K562 (cell line): ENCODE data around the gene SDK1. TPM values are rescaled to one million over a fixed set of nuclear protein-coding genes. Genes with fewer than 3 reads are reported as not detected.

Experiments
- ATAC-seq: fragments of 200-7000 bp; cut with Tn5 transposase; 3 replicates; pipeline ENCODE4 v1.9.1; 2020; ENCODE audit warnings: moderate library complexity
- BruUV-seq: library from RNA; stranded (reverse); fragments of 400-500 nt; replicated peaks from 2 replicates; lab custom pipeline; 2021; lab: Mats Ljungman, UMichigan
- CTCF ChIA-PET: fragments of 300-600 bp; formaldehyde crosslinking; extraction: SDS; loops from one replicate; lab custom pipeline; 2021; ENCODE audit warnings: low intra/inter-chr PET ratio; lab: Yijun Ruan, JAX
- POLR2A ChIA-PET: fragments of 300-600, 350-650 bp; sonication (Branson Sonifier 250); formaldehyde crosslinking; extraction: SDS; loops from one replicate; lab custom pipeline; 2021; ENCODE audit warnings: antibody characterized with exemption, inconsistent platforms; lab: Yijun Ruan, JAX
- DNase-seq, 4 experiments: peaks; one replicate each; pipeline versions ENCODE4 v3.0.0 to v3.0.0-alpha.2; 2011 to 2018; ENCODE audit warnings: low spot score in 3 of 4, mixed read lengths in 3 of 4; ENCODE audit errors: extremely low read depth in 1 of 4
- FAIRE-seq: peaks from 2 replicates; lab custom pipeline; 2011; peaks lifted over from hg19 to GRCh38; lab: Jason Lieb, UNC
- H2AFZ ChIP-seq: 2 replicates; pipeline ENCODE4 v1.6.0; 2011; ENCODE audit warnings: low read depth, low read length, control low read depth, inconsistent platforms
- H3K27ac ChIP-seq: fragments of 200-600 bp; 3 replicates; pipeline ENCODE4 v1.8.0; 2011; ENCODE audit warnings: low read depth, mild to moderate bottlenecking, control low read depth, inconsistent platforms, low read length, moderate library complexity, mixed read lengths; ENCODE audit errors: extremely low read depth
- H3K27me3 ChIP-seq, 2 experiments: fragments of 300-600 bp in 1 of 2; 2 replicates in 1 of 2; 3 replicates in 1 of 2; pipeline versions ENCODE4 v1.6.0 to v1.8.0; 2011; ENCODE audit warnings: inconsistent platforms in 2 of 2, low read length in 2 of 2, mild to moderate bottlenecking in 1 of 2, mixed read lengths in 1 of 2, moderate library complexity in 1 of 2; ENCODE audit not compliant: control insufficient read depth in 2 of 2, insufficient read depth in 2 of 2
- H3K36me3 ChIP-seq: fragments of 300-600 bp; 3 replicates; pipeline ENCODE4 v1.8.0; 2011; ENCODE audit warnings: mild to moderate bottlenecking, low read length, inconsistent platforms; ENCODE audit not compliant: control insufficient read depth, insufficient read depth
- H3K4me1 ChIP-seq, 2 experiments: fragments of 200-600 bp in 1 of 2; replicated peaks in 1 of 2; 2 replicates in 1 of 2; 3 replicates in 1 of 2; pipeline versions ENCODE4 v1.5.1 to v1.8.0; 2011; ENCODE audit warnings: inconsistent platforms in 2 of 2, low read length in 2 of 2, mild to moderate bottlenecking in 1 of 2, mixed read lengths in 1 of 2, moderate library complexity in 1 of 2; ENCODE audit not compliant: control insufficient read depth in 2 of 2, insufficient read depth in 2 of 2
- H3K4me2 ChIP-seq: 2 replicates; pipeline ENCODE4 v1.6.1; 2011; ENCODE audit warnings: low read length, control low read depth, inconsistent platforms, mixed read lengths; ENCODE audit not compliant: insufficient read depth
- H3K4me3 ChIP-seq: fragments of 200-600 bp; sonication (generic), shearing (Covaris generic); 2 replicates; pipeline ENCODE4 v1.5.1; 2016; ENCODE audit warnings: control low read depth, inconsistent platforms
- H3K79me2 ChIP-seq: fragments of 200-600 bp; 3 replicates; pipeline ENCODE4 v1.8.0; 2011; ENCODE audit warnings: low read length, inconsistent platforms; ENCODE audit not compliant: control insufficient read depth, insufficient read depth
- H3K9ac ChIP-seq, 2 experiments: 2 replicates each; pipeline versions ENCODE4 v1.6.0 to v1.6.1; 2011; ENCODE audit warnings: low read depth in 2 of 2, low read length in 2 of 2, control low read depth in 1 of 2, inconsistent platforms in 1 of 2, mild to moderate bottlenecking in 1 of 2, mixed read lengths in 1 of 2; ENCODE audit not compliant: insufficient read depth in 1 of 2
- H3K9me1 ChIP-seq: one replicate; pipeline ENCODE4 v1.6.0; 2011; ENCODE audit warnings: inconsistent platforms, mild to moderate bottlenecking, low read length, moderate library complexity; ENCODE audit not compliant: control insufficient read depth, insufficient read depth
- H3K9me3 ChIP-seq: replicated peaks from 2 replicates; pipeline ENCODE4 v1.5.1; 2011; ENCODE audit warnings: low read depth, low read length, inconsistent platforms; ENCODE audit not compliant: control insufficient read depth, insufficient read depth
- H4K20me1 ChIP-seq: replicated peaks from 2 replicates; pipeline ENCODE4 v1.6.1; 2011; ENCODE audit warnings: low read length, inconsistent platforms, mixed read lengths; ENCODE audit not compliant: control insufficient read depth, insufficient read depth
- CBFA2T2 ChIP-seq: fragments of 450-650 bp; conservative IDR thresholded peaks from 2 replicates; pipeline ENCODE4 v1.6.1; 2017; ENCODE audit warnings: mild to moderate bottlenecking
- CREM ChIP-seq: IDR thresholded peaks from 2 replicates; pipeline ENCODE4 v1.6.1; 2014; ENCODE audit warnings: antibody characterized with exemption, low read depth
- DPF2 ChIP-seq: fragments of 450-650 bp; IDR thresholded peaks from 2 replicates; pipeline ENCODE4 v1.6.1; 2016
- ERF ChIP-seq: fragments of 450-650 bp; formaldehyde crosslinking; IDR thresholded peaks from 2 replicates; pipeline ENCODE4 v1.4.0; 2020; ENCODE audit warnings: mild to moderate bottlenecking, mixed read lengths
- HIVEP1 ChIP-seq: fragments of 250-450 bp; sonication (Bioruptor Pico); IDR thresholded peaks from 2 replicates; pipeline ENCODE4 v1.4.0; 2020; ENCODE audit warnings: mild to moderate bottlenecking
- ILF3 ChIP-seq: fragments of 450-650 bp; IDR thresholded peaks from 2 replicates; pipeline ENCODE4 v1.6.1; 2018; ENCODE audit warnings: antibody characterized with exemption, mild to moderate bottlenecking, moderate library complexity, borderline replicate concordance
- MCM7 ChIP-seq, 2 experiments: fragments of 450-650 bp; IDR thresholded peaks; 2 replicates each; pipeline ENCODE4 v1.6.1; 2016 to 2018
- POLR2G ChIP-seq: fragments of 200-400 bp; formaldehyde crosslinking; IDR thresholded peaks from 2 replicates; pipeline ENCODE4 v1.6.1; 2017; ENCODE audit warnings: low read depth, mild to moderate bottlenecking, antibody characterized with exemption, low read length, moderate library complexity
- RBM39 ChIP-seq: fragments of 200-400 bp; formaldehyde crosslinking; optimal IDR thresholded peaks from 2 replicates; pipeline ENCODE3; 2018; ENCODE audit warnings: low read depth, low read length
- RFX5 ChIP-seq: IDR thresholded peaks from 2 replicates; pipeline ENCODE4 v1.6.1; 2011; ENCODE audit warnings: low read depth, mild to moderate bottlenecking, improper control_type of control experiment, low read length
- SFPQ ChIP-seq: fragments of 200-400 bp; formaldehyde crosslinking; IDR thresholded peaks from 2 replicates; pipeline ENCODE4 v1.6.1; 2017; ENCODE audit warnings: mild to moderate bottlenecking, low read depth, low read length, moderate library complexity
- TBL1XR1 ChIP-seq, 2 experiments: IDR thresholded peaks; 2 replicates each; pipeline ENCODE4 v1.6.1; 2012; ENCODE audit warnings: improper control_type of control experiment in 2 of 2, low read length in 2 of 2, mild to moderate bottlenecking in 1 of 2
- YBX1 ChIP-seq: fragments of 450-650 bp; IDR thresholded peaks from 2 replicates; pipeline ENCODE4 v1.7.1; 2016; ENCODE audit warnings: mild to moderate bottlenecking
- ZFX ChIP-seq: sonication (generic); formaldehyde crosslinking; IDR thresholded peaks from 2 replicates; pipeline ENCODE4 v1.8.0; 2022; ENCODE audit warnings: mild to moderate bottlenecking, missing genetic modification reagents, moderate library complexity
- ZNF445 ChIP-seq: fragments of 250-450 bp; sonication (Bioruptor Pico); IDR thresholded peaks from 2 replicates; pipeline ENCODE4 v1.4.0; 2020; ENCODE audit warnings: low read depth, mild to moderate bottlenecking, moderate library complexity
- ZNF740 ChIP-seq, 3 experiments: fragments of 200-800 bp in 1 of 3; sonication (Bioruptor generic) in 1 of 3; sonication (generic) in 1 of 3; formaldehyde crosslinking in 1 of 3; IDR thresholded peaks; 2 replicates each; pipeline versions ENCODE4 v1.6.1 to v1.8.0; 2016 to 2022; ENCODE audit warnings: mild to moderate bottlenecking in 2 of 3, missing compliant biosample characterization in 2 of 3, missing genetic modification characterization in 2 of 3, missing genetic modification reagents in 1 of 3
- ZNF75A ChIP-seq: fragments of 450-650 bp; formaldehyde crosslinking; IDR thresholded peaks from 2 replicates; pipeline ENCODE4 v1.4.0; 2020; ENCODE audit warnings: mild to moderate bottlenecking
- ZNF778 ChIP-seq: fragments of 450-650 bp; formaldehyde crosslinking; IDR thresholded peaks from 2 replicates; pipeline ENCODE4 v1.4.0; 2020; ENCODE audit warnings: mild to moderate bottlenecking, moderate library complexity
- WGBS: fragments of 100-300 bp; shearing (Covaris generic); methylation state at CpG from one replicate; pipeline ENCODE4 v1.1.6; 2016; ENCODE audit warnings: low coverage, mixed read lengths; ENCODE audit not compliant: insufficient coverage; ENCODE audit errors: missing lambda C conversion rate; 5-methylcytosine and 5-hydroxymethylcytosine counted together
- in situ Hi-C: fragments of 300-500 bp; cut with MboI; formaldehyde crosslinking; loops from 4 replicates; pipeline ENCODE4 v1.15.0; 2018; ENCODE audit warnings: inconsistent platforms, mixed read lengths
- intact Hi-C: fragments of 100-400 bp; cut with micrococcal nuclease; formaldehyde crosslinking; loops from 2 replicates; pipeline ENCODE4 v1.14.2; 2022
- polyA plus RNA-seq, 8 experiments: library from polyadenylated mRNA; depleted of rRNA in 4 of 8; stranded (reverse) in 5 of 8; unstranded in 3 of 8; fragments of >200 nt; fragmentation: Nextera tagmentation in 2 of 8; fragmentation: Illumina TruSeq in 1 of 8; extraction: Ambion mirVana in 2 of 8; extraction: Trizol in 1 of 8; gene quantifications; 2 replicates each; pipeline versions ENCODE4 v1.2.1 to v1.2.3, GENCODE V29; 2011 to 2014; ENCODE audit warnings: inconsistent platforms in 1 of 8, missing spikeins in 1 of 8
- total RNA-seq, 7 experiments: library from RNA; depleted of rRNA in 6 of 7; stranded (reverse); fragments of >200 nt in 6 of 7; fragmentation: Illumina TruSeq in 2 of 7; extraction: Trizol in 2 of 7; gene quantifications; 2 replicates each; pipeline versions ENCODE4 v1.2.1 to v1.2.3, GENCODE V29; 2011 to 2021; ENCODE audit warnings: low replicate concordance in 1 of 7
- TF ChIP-seq, protein P1 (sequence below): IDR thresholded peaks from 3 replicates; pipeline ENCODE4 v1.6.1; 2011; ENCODE audit warnings: borderline replicate concordance, mild to moderate bottlenecking; ENCODE audit not compliant: insufficient read length, insufficient read depth

SDK1 gene
- total and polyA plus RNA-seq, 9 of the 15 experiments (the other 6 are each of a cell fraction or from before 2014, with no cell fraction given), result 0.16 TPM; not detected in 8

- TF ChIP-seq SFPQ, result no peak
- TF ChIP-seq, protein P1, sequence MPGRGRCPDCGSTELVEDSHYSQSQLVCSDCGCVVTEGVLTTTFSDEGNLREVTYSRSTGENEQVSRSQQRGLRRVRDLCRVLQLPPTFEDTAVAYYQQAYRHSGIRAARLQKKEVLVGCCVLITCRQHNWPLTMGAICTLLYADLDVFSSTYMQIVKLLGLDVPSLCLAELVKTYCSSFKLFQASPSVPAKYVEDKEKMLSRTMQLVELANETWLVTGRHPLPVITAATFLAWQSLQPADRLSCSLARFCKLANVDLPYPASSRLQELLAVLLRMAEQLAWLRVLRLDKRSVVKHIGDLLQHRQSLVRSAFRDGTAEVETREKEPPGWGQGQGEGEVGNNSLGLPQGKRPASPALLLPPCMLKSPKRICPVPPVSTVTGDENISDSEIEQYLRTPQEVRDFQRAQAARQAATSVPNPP, result no peak
- no peak for TF ChIP-seq POLR2G
- TF ChIP-seq ZNF778 (CRISPR knock-in tag), result no peak
- no peak for TF ChIP-seq TBL1XR1 (IDR thresholded peaks at IDR 0.05; ENCODE audit: low read length in 2 of 2)
- TF ChIP-seq ZNF445 (CRISPR knock-in tag), result no peak
Measured at GRCh38 chr7:4166807-4167206, 865.8 kb downstream of the SDK1 start (continued).

- intact Hi-C loops, result no loop called here
- no peak for DNase-seq
- no peaks in the 10 kb centered on the region for H3K79me2 ChIP-seq
- ChIA-PET POLR2A (no interaction called here), CTCF (no interaction called here)
- in situ Hi-C loops, result no loop called here
- H3K9ac ChIP-seq, result no peak overlapping the region
- no peak overlapping the region for H3K4me3 ChIP-seq
- 0% methylated on average over 9 of the region's 10 CpGs for WGBS
- no peak for ATAC-seq
- no peaks in the 10 kb centered on the region for H4K20me1 ChIP-seq
- no peak overlapping the region for H3K4me2 ChIP-seq
- no peaks in the 10 kb centered on the region for H3K36me3 ChIP-seq
- no peaks in the 10 kb centered on the region; a peak in 1 of 5 replicates for H3K4me1 ChIP-seq
- no peak overlapping the region for H2AFZ ChIP-seq
- BruUV-seq, result no TSS peak
- no peaks in the 10 kb centered on the region for H3K9me1 ChIP-seq
- no peak overlapping the region for H3K27ac ChIP-seq
- peaks cover 18 to 82% of the 10 kb centered on the region in 2 experiments; a peak in 4 of 5 replicates for H3K27me3 ChIP-seq
- FAIRE-seq, result no peak
- H3K9me3 ChIP-seq, result no peaks in the 10 kb centered on the region
- TF ChIP-seq RBM39 (no peak), ILF3 (no peak), ZNF740 (CRISPR knock-in tag; IDR thresholded peaks at IDR 0.05) (no peak), ZNF740 (tag; IDR thresholded peaks at IDR 0.05) (no peak), YBX1 (no peak), CBFA2T2 (no peak), RFX5 (no peak), ZFX (CRISPR knock-in tag) (no peak), MCM7 (IDR thresholded peaks at IDR 0.05) (no peak), POLR2G (no peak), ERF (CRISPR knock-in tag) (no peak), HIVEP1 (no peak), DPF2 (no peak), ZNF75A (no peak), CREM (no peak)
Measured at GRCh38 chr7:4167385-4167910, 866.4 kb downstream of the SDK1 start.
